OCI-LY7 (cell line): Measurements from ENCODE around the gene SPTBN2. TPM values are rescaled to one million over a fixed set of nuclear protein-coding genes. Genes with fewer than 3 reads are reported as not detected.

Experiments
- BruUV-seq: library from RNA; stranded (reverse); fragments of 400-500 nt; replicated peaks from 2 replicates; lab custom pipeline; 2021; lab: Mats Ljungman, UMichigan
- CTCF ChIA-PET: fragments of 300-600 bp; sonication (Branson Sonifier 250); formaldehyde crosslinking; loops from one replicate; lab custom pipeline; 2022; ENCODE audit warnings: antibody characterized with exemption; ENCODE audit not compliant: unreplicated experiment; lab: Charles Lee
- POLR2A ChIA-PET: fragments of 300-600 bp; sonication (Branson Sonifier 250); formaldehyde crosslinking; loops from one replicate; lab custom pipeline; 2022; ENCODE audit warnings: antibody characterized with exemption; lab: Charles Lee
- DNase-seq: peaks from one replicate; pipeline ENCODE4 v3.0.0-alpha.2; 2015; ENCODE audit warnings: low spot score
- H2AFZ ChIP-seq: fragments of 200-600 bp; sonication (generic), shearing (Covaris generic); 2 replicates; pipeline ENCODE4 v1.6.1; 2014; ENCODE audit warnings: mild to moderate bottlenecking, antibody characterized with exemption, low read length, moderate library complexity
- H3K27ac ChIP-seq: fragments of 200-600 bp; sonication (generic); 2 replicates; pipeline ENCODE4 v1.5.1; 2014; ENCODE audit warnings: mixed run types, low read depth, mild to moderate bottlenecking, moderate library complexity, low read length, inconsistent platforms; ENCODE audit not compliant: poor library complexity, severe bottlenecking
- H3K36me3 ChIP-seq: fragments of 200-600 bp; sonication (generic); 2 replicates; pipeline ENCODE4 v1.6.1; 2014; ENCODE audit warnings: mild to moderate bottlenecking, antibody characterized with exemption, low read length, moderate library complexity, mixed read lengths; ENCODE audit not compliant: insufficient read depth
- H3K4me1 ChIP-seq: fragments of 200-600 bp; sonication (generic); 2 replicates; pipeline ENCODE4 v1.5.1; 2014; ENCODE audit warnings: mild to moderate bottlenecking, low read length; ENCODE audit not compliant: insufficient read depth, poor library complexity, severe bottlenecking
- H3K4me2 ChIP-seq: fragments of 200-600 bp; sonication (generic); 2 replicates; pipeline ENCODE4 v1.6.1; 2014; ENCODE audit warnings: mild to moderate bottlenecking, low read length
- H3K4me3 ChIP-seq: fragments of 200-600 bp; sonication (generic); 2 replicates; pipeline ENCODE4 v1.5.1; 2014; ENCODE audit warnings: mild to moderate bottlenecking, low read depth, low read length; ENCODE audit not compliant: poor library complexity, severe bottlenecking
- H3K79me2 ChIP-seq: fragments of 200-600 bp; sonication (generic); 2 replicates; pipeline ENCODE4 v1.6.1; 2016; ENCODE audit warnings: low read depth, mild to moderate bottlenecking, low read length, moderate library complexity, mixed read lengths; ENCODE audit not compliant: insufficient read depth
- H3K9me2 ChIP-seq: fragments of 200-600 bp; sonication (generic); 2 replicates; pipeline ENCODE4 v1.6.1; 2016; ENCODE audit warnings: mild to moderate bottlenecking, low read length, mixed read lengths; ENCODE audit not compliant: insufficient read depth
- H3K9me3 ChIP-seq: fragments of 200-600 bp; sonication (generic); 2 replicates; pipeline ENCODE4 v1.6.1; 2014; ENCODE audit warnings: mild to moderate bottlenecking, mixed run types, low read length, mixed read lengths
- H4K20me1 ChIP-seq: fragments of 200-600 bp; sonication (generic); 2 replicates; pipeline ENCODE4 v1.6.1; 2014; ENCODE audit warnings: mild to moderate bottlenecking, antibody characterized with exemption, low read length, moderate library complexity, mixed read lengths; ENCODE audit not compliant: insufficient read depth
- EZH2phosphoT487 ChIP-seq: fragments of 200-600 bp; sonication (generic); IDR thresholded peaks from 2 replicates; pipeline ENCODE4 v1.6.1; 2018; ENCODE audit warnings: low read depth, borderline replicate concordance, mild to moderate bottlenecking, mixed run types, antibody characterized with exemption, low read length, moderate library complexity, mixed read lengths
- intact Hi-C: fragments of 100-400 bp; cut with micrococcal nuclease; formaldehyde crosslinking; loops from one replicate; pipeline ENCODE4 v1.10.0; 2022; ENCODE audit not compliant: unreplicated experiment
- total RNA-seq, 2 experiments: library from RNA; depleted of rRNA in 1 of 2; stranded (reverse); fragments of >200 nt in 1 of 2; shearing (Covaris generic) in 1 of 2; gene quantifications; 2 replicates each; pipeline ENCODE4 v1.2.3, GENCODE V29; 2014 to 2022
- TF ChIP-seq, protein P1 (sequence below): fragments of 200-600 bp; sonication (generic); conservative IDR thresholded peaks from 2 replicates; pipeline ENCODE4 v1.5.1; 2014; ENCODE audit warnings: mild to moderate bottlenecking, antibody characterized with exemption, low read length, moderate library complexity, mixed read lengths

Gene SPTBN2
- total RNA-seq, 2 experiments from 2014 or later: 16.2 to 25.2 TPM

DNA sequence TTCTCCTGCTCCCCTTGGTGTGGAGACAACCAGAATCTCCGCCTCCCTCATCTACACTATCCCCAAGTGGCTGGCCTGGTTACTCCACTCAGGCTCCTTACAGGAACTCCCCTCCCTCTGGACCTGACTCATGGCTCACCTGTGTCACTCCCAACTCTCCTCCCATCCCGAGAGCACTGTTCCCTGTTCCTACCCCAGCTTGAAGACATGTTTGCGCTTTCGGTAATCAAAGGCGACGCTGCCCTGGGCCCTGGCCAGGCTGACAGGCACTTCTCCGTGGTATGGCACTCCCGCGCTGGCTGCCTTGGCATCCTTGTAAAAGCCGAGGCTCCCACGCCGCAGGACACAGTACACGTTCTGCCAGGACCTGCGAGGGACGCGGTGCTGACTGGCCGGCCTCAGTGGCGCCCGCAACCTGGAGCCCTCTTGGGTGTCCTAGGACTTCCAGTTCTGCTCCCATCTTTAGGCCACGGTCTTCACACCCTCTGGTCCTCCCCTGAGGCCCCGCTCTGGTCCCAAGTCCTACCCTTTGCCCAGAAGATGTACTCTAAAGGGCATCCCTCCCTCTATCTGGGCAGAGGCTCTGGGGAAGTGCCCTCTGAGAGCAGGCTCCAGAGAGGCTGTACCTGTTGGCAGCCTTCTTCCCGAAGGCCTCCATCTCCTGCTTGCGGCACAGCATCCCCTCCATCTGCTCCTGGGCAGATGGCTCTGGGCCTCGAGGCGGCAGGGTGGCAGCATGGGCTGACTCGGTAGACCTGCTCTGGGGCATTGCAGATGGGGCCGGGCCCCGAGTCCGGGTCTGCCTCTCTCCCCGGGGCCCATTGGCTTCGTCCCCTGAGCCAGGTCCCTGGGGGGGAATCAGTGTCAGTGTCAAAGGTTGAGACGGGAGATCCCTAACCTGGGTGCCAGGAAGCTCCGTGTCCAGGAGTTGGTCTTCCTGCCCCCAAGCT, 41.9 kb downstream of the SPTBN2 start:
- POLR2A ChIA-PET: interaction anchor here (0.6 kb wide), 2 partner anchors 42 to 123 kb away, joined by 3 read pairs; no protein-coding TSS in a partner anchor
- CTCF ChIA-PET: no interaction called here
- H4K20me1 ChIP-seq: no peaks in the 10 kb centered on the region
- H3K36me3 ChIP-seq: no peaks in the 10 kb centered on the region
- H3K27ac ChIP-seq: no peak overlapping the region
- DNase-seq: no peak
- no peaks in the 10 kb centered on the region for H3K9me3 ChIP-seq
- no peak for TF ChIP-seq EZH2phosphoT487
- TF ChIP-seq, protein P1, sequence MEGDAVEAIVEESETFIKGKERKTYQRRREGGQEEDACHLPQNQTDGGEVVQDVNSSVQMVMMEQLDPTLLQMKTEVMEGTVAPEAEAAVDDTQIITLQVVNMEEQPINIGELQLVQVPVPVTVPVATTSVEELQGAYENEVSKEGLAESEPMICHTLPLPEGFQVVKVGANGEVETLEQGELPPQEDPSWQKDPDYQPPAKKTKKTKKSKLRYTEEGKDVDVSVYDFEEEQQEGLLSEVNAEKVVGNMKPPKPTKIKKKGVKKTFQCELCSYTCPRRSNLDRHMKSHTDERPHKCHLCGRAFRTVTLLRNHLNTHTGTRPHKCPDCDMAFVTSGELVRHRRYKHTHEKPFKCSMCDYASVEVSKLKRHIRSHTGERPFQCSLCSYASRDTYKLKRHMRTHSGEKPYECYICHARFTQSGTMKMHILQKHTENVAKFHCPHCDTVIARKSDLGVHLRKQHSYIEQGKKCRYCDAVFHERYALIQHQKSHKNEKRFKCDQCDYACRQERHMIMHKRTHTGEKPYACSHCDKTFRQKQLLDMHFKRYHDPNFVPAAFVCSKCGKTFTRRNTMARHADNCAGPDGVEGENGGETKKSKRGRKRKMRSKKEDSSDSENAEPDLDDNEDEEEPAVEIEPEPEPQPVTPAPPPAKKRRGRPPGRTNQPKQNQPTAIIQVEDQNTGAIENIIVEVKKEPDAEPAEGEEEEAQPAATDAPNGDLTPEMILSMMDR: no peak
- no peaks in the 10 kb centered on the region for H3K79me2 ChIP-seq
- no peak overlapping the region for H3K4me3 ChIP-seq
- no peaks in the 10 kb centered on the region for H3K4me1 ChIP-seq
- no TSS peak for BruUV-seq
- H2AFZ ChIP-seq: no peak overlapping the region
- intact Hi-C loops: no loop called here
- no peaks in the 10 kb centered on the region for H3K9me2 ChIP-seq
- no peak overlapping the region for H3K4me2 ChIP-seq

DNA sequence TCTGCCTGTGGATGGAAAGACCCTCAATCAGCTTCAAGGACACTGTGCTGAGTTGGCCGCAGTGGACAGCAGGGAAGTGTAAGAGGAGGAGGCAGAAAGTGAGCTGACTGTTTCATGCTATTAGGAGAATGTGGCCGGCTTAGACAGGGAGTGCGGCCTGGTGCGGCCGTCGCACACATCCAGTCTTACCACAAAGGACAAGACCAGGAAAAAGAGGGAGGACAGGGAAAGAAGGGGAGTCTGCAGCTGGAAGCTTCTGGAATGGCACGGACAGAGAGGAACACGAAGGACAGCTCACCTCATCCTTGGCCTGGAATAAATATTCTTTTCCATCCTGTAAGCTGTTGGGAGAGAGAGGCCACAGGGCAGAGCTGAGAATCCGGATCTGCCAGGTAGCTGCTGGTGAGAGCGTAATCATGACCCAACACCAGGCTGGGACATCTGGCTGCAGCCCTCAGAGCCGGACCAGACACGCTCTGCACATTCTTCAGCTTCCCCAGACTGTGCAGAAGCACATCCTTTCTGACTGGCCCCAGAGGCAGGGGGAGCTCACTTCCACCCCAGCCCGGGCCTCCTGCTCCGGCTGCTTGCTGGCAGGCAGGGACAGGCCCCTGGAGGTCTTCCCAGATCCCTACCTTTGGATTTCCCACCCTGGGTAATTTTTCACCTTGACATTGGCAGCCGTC, 42.8 kb downstream of the SPTBN2 start:
- TF ChIP-seq EZH2phosphoT487: no peak
- TF ChIP-seq, protein P1: no peak
- Histone ChIP-seq H3K4me1 (no peaks in the 10 kb centered on the region), H3K9me2 (no peaks in the 10 kb centered on the region), H2AFZ (no peak overlapping the region), H4K20me1 (no peaks in the 10 kb centered on the region), H3K4me2 (no peak overlapping the region), H3K27ac (no peak overlapping the region), H3K4me3 (no peak overlapping the region), H3K36me3 (no peaks in the 10 kb centered on the region), H3K9me3 (no peaks in the 10 kb centered on the region), H3K79me2 (no peaks in the 10 kb centered on the region)
- intact Hi-C loops: no loop called here
- ChIA-PET POLR2A (interaction anchor here (0.6 kb wide), 2 partner anchors 75 to 124 kb away, joined by 3 to 7 read pairs; no protein-coding TSS in a partner anchor), CTCF (no interaction called here)
- BruUV-seq: no TSS peak
- no peak for DNase-seq
